ENCODE data around the gene RNLS. TPM values are rescaled to one million over a fixed set of nuclear protein-coding genes. Genes with fewer than 3 reads are reported as not detected.
"Not testable (repeated sequence)": the region's sequence is repeated elsewhere in the genome, so short reads cannot be mapped to it uniquely, and the experiment has no call there.

The RNLS gene
- total RNA-seq, 1 experiment from 2014 or later = not detected

DNA sequence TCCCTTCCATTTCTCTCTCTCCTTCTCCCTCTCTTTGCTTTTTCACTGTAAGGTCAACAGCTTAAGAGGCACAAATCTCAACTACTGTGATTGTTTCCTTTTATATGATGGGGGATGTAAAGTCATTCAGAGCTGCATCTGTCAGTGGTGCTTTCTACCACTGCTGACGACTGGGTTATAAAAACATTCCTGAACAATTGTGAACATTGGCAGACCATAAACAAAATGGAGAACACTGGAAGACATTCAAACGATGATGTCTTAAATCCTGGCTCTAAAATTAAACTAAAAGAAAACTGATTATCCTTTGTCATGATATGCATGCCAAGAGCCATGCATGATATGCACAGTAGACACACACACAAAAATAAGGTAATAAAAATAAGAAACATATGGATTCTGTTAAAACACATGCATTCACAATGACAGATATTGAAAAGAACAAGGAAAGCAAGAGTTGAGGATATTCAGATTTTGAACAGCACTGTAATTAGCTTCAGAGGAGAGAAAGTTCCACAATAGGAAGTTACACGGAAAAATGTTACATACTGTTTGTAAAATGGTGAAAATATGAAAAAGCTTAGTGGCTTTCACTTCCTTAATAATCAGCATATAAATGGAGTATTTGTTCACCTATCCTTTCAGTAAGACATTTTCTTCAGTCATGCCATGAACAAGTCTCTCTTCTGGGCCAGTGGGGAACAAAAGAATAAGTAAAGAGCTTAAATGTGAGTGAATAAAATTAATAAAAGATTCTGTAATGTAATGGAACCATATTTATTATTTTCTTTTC is 89.2 kb downstream of the RNLS start:
- no peak for DNase-seq (ENCODE audit: unreplicated experiment)
- CTCF ChIA-PET = interaction anchor here (0.8 kb wide), 1 partner anchor 203 kb away, joined by 3 read pairs; no protein-coding TSS in a partner anchor
- Mint-ChIP-seq H3K4me3 (ENCODE audit: unreplicated experiment) (no peak overlapping the region), H3K9me3 (ENCODE audit: unreplicated experiment) (no peaks in the 10 kb centered on the region), H3K36me3 (ENCODE audit: insufficient read depth, unreplicated experiment) (peaks cover 7% of the 10 kb centered on the region), H3K27me3 (ENCODE audit: insufficient read depth, unreplicated experiment) (no peaks in the 10 kb centered on the region), H3K4me1 (ENCODE audit: insufficient read depth, unreplicated experiment) (peaks cover 9% of the 10 kb centered on the region), H3K27ac (ENCODE audit: low read depth, unreplicated experiment) (no peak overlapping the region)
- intact Hi-C loops (cut with micrococcal nuclease) = no loop called here
- POLR2A ChIA-PET = interaction anchor here (1.4 to 1.9 kb wide), 2 partner anchors 16 to 19 kb away, joined by 4 to 6 read pairs; no protein-coding TSS in a partner anchor
- TF ChIP-seq, protein P1, sequence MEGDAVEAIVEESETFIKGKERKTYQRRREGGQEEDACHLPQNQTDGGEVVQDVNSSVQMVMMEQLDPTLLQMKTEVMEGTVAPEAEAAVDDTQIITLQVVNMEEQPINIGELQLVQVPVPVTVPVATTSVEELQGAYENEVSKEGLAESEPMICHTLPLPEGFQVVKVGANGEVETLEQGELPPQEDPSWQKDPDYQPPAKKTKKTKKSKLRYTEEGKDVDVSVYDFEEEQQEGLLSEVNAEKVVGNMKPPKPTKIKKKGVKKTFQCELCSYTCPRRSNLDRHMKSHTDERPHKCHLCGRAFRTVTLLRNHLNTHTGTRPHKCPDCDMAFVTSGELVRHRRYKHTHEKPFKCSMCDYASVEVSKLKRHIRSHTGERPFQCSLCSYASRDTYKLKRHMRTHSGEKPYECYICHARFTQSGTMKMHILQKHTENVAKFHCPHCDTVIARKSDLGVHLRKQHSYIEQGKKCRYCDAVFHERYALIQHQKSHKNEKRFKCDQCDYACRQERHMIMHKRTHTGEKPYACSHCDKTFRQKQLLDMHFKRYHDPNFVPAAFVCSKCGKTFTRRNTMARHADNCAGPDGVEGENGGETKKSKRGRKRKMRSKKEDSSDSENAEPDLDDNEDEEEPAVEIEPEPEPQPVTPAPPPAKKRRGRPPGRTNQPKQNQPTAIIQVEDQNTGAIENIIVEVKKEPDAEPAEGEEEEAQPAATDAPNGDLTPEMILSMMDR (IDR thresholded peaks at IDR 0.05; ENCODE audit: unreplicated experiment) = no peak
- no TSS peak for BruUV-seq (replicated peaks)

DNA sequence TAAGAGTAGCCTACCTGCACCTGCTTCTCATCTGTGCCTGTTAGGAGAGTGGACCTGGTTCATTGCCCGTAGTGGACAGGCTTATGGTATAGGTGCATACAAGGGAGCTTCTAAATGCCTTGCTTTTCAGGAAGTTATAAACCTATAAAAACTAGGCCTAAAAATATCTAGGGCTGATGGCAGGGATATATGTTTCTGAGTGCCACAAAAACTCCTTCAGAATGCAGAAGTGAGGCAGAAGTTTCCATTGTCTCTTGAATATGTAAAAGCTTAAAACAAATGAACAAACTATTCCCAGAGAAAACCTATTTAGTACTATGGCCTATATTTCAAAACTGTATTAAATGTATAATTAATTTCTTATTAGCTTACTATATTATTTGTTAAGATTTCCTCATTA is 91.8 kb downstream of the RNLS start:
- Mint-ChIP-seq H3K4me1 (ENCODE audit: insufficient read depth, unreplicated experiment) (peaks cover 9% of the 10 kb centered on the region), H3K9me3 (ENCODE audit: unreplicated experiment) (no peaks in the 10 kb centered on the region), H3K4me3 (ENCODE audit: unreplicated experiment) (no peak overlapping the region), H3K27me3 (ENCODE audit: insufficient read depth, unreplicated experiment) (no peaks in the 10 kb centered on the region), H3K36me3 (ENCODE audit: insufficient read depth, unreplicated experiment) (peaks cover 7% of the 10 kb centered on the region), H3K27ac (ENCODE audit: low read depth, unreplicated experiment) (no peak overlapping the region)
- DNase-seq (ENCODE audit: unreplicated experiment) = no peak
- intact Hi-C loops (cut with micrococcal nuclease) = no loop called here
- TF ChIP-seq, protein P1 (IDR thresholded peaks at IDR 0.05; ENCODE audit: unreplicated experiment) = no peak
- no TSS peak for BruUV-seq (replicated peaks)
- CTCF ChIA-PET = interaction anchor here (0.6 kb wide), 1 partner anchor 9 kb away, joined by 3 read pairs; no protein-coding TSS in a partner anchor
- POLR2A ChIA-PET = interaction anchor here (0.5 to 1.3 kb wide), 5 partner anchors 8 to 385 kb away, joined by 3 to 4 read pairs (median 4); no protein-coding TSS in a partner anchor

DNA sequence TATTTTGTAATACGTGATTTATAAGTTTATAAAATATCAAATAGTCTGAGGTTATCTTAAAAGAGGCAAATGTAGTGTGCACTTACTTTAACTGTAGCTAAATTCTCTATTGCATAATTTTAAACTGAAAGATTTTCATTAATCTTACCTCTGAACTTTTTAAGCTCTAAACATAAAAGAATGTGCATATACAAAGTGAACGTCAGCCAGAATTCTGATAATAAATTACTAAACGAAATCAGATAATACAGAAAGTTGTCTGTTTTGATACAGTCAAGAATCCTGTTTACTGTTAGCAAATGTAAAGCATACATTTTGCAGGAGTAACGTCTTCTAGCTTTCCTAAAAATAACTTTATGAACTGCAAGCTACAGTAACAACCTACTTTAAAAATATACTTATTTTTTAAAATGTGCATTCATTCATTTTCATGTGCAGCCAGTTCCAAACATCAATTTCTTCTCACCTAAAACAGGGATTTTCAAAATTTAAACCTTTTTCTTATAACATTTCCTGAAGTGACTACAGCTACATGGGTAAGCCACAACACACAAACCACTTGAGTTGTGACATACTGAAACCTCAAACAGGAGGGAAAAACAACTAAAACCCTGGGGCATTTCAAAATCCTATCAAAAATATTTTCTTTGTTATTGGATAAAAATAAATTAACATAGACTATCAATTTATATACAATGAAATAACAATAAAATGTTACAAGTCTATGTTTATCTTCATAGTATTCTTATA is 92.7 kb downstream of the RNLS start:
- Mint-ChIP-seq H3K27me3 (ENCODE audit: insufficient read depth, unreplicated experiment) (no peaks in the 10 kb centered on the region), H3K4me3 (ENCODE audit: unreplicated experiment) (no peak overlapping the region), H3K9me3 (ENCODE audit: unreplicated experiment) (no peaks in the 10 kb centered on the region), H3K4me1 (ENCODE audit: insufficient read depth, unreplicated experiment) (peaks cover 9% of the 10 kb centered on the region), H3K36me3 (ENCODE audit: insufficient read depth, unreplicated experiment) (peaks cover 7% of the 10 kb centered on the region), H3K27ac (ENCODE audit: low read depth, unreplicated experiment) (no peak overlapping the region)
- no peak for DNase-seq (ENCODE audit: unreplicated experiment)
- POLR2A ChIA-PET = interaction anchor here (0.8 to 1.4 kb wide), 4 partner anchors 7 to 13 kb away, joined by 4 to 6 read pairs (median 4); no protein-coding TSS in a partner anchor
- CTCF ChIA-PET = interaction anchor here (0.6 to 1.3 kb wide), 2 partner anchors 33 to 671 kb away, joined by 4 to 5 read pairs; no protein-coding TSS in a partner anchor
- no TSS peak for BruUV-seq (replicated peaks)
- TF ChIP-seq, protein P1 (IDR thresholded peaks at IDR 0.05; ENCODE audit: unreplicated experiment) = no peak
- intact Hi-C loops (cut with micrococcal nuclease) = no loop called here

DNA sequence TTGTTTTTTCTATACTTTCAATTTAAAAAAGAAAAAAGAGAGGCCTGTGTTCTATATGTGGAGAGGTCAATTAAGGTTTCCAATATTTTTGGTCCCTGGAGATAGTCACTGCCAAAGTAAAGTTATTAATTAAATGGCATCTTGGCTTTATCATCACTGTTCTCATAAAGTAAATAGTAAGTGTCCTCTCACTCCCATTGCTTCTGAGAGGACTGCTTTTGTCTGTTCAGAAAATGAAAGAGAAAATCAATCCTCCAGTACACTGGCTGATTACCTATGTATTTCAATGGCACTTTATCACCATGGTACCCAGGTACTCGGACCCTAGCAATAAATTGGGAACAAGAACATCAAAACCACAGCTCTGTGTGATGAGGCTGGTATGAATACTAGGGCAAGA is 94.0 kb downstream of the RNLS start:
- CTCF ChIA-PET = no interaction called here

DNA sequence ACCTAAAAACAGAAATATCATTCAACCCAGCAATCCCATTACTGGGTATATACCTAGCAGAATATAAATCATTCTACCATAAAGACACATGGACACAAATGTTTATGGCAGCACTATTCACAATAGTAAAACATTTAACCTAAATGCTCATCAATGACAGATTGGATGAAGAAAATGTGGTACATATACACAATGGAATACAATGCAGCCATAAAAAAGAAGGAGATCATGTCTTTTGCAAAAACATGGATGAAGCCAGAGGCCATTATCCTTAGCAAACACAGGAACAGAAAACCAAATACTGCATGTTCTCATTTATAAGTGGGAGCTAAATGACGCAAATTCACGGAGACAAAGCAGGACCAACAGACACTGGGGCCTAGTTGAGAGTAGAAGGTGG is 96.3 kb downstream of the RNLS start:
- H3K27me3 Mint-ChIP-seq (ENCODE audit: insufficient read depth, unreplicated experiment); H3K4me1 Mint-ChIP-seq (ENCODE audit: insufficient read depth, unreplicated experiment); H3K27ac Mint-ChIP-seq (ENCODE audit: low read depth, unreplicated experiment); H3K4me3 Mint-ChIP-seq (ENCODE audit: unreplicated experiment); POLR2A ChIA-PET; DNase-seq (ENCODE audit: unreplicated experiment); H3K36me3 Mint-ChIP-seq (ENCODE audit: insufficient read depth, unreplicated experiment); intact Hi-C loops (cut with micrococcal nuclease); BruUV-seq (replicated peaks); CTCF ChIA-PET; H3K9me3 Mint-ChIP-seq (ENCODE audit: unreplicated experiment): not testable (repeated sequence)

More for the DNA sequence above, 94.0 kb downstream of the RNLS start:
- Mint-ChIP-seq H3K27me3 (ENCODE audit: insufficient read depth, unreplicated experiment) (no peaks in the 10 kb centered on the region), H3K27ac (ENCODE audit: low read depth, unreplicated experiment) (no peak overlapping the region), H3K9me3 (ENCODE audit: unreplicated experiment) (no peaks in the 10 kb centered on the region), H3K4me3 (ENCODE audit: unreplicated experiment) (no peak overlapping the region), H3K4me1 (ENCODE audit: insufficient read depth, unreplicated experiment) (peaks cover 8% of the 10 kb centered on the region), H3K36me3 (ENCODE audit: insufficient read depth, unreplicated experiment) (peaks cover 5% of the 10 kb centered on the region)
- TF ChIP-seq, protein P1 (IDR thresholded peaks at IDR 0.05; ENCODE audit: unreplicated experiment) = no peak
- POLR2A ChIA-PET = no interaction called here
- intact Hi-C loops (cut with micrococcal nuclease) = no loop called here
- DNase-seq (ENCODE audit: unreplicated experiment) = no peak
- no TSS peak for BruUV-seq (replicated peaks)
